ENCODE results near the gene MSRB2.

DNA sequence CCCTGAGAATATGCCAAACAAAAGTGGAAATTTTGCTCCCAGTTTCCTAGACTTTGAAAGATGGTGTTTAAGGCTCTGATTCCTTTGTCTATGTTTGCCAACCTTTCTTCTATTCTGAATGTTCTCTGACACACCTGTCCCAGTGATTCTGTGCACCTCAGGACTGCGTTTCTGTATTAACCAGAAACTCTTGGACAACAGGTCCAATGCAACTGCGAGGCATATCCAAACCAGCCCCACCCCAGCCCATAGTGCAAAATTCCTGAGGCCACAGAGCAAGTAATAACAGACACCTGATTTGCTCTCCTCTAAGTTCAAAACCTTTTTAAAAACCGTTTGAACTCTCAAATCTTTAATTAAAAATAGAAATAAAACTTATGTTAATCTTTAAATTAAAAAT, 37.0 kb upstream of the MSRB2 start:
- TF ChIP-seq CTCF (IDR thresholded peaks at IDR 0.05), result no peak
- no peak for TF ChIP-seq POLR2A (IDR thresholded peaks at IDR 0.05)

All from lower leg skin (tissue), 3 donors.